ENCODE measurements around the gene SFT2D3.

Gene SFT2D3, protein sequence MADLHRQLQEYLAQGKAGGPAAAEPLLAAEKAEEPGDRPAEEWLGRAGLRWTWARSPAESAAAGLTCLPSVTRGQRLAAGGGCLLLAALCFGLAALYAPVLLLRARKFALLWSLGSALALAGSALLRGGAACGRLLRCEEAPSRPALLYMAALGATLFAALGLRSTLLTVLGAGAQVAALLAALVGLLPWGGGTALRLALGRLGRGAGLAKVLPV

DNA sequence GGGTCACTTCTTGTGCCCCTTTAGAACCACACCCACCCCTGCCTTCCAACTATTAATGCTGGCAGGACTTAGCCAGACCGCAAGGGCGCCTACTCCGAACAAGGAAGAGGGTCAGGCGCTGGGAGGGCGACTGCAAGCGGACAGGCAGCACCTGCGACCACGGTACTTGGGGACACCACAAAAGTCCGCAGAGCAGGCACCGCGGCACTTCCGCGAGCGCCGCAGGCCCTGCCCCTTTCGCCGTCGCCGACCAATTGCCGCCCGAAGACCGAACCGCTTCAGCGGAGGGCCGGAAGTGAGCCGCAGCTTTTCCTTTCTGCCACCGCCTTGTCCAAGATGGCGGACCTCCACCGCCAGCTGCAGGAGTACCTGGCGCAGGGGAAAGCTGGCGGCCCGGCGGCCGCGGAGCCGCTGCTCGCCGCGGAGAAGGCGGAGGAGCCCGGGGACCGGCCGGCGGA is at the start of gene SFT2D3:
SFT2D3 (plus strand) TSS at position 305 of the 458 bp plus-strand sequence; CDS start at position 337, 32 bp downstream.
- TF ChIP-seq GATA1 (IDR thresholded peaks at IDR 0.05; ENCODE audit: low read depth, low read length) (no peak), POLR2A (IDR thresholded peaks at IDR 0.05; ENCODE audit: low read length) (peak; percentile 99)
- DNase-seq = peak; percentile 95 to 96

DNA sequence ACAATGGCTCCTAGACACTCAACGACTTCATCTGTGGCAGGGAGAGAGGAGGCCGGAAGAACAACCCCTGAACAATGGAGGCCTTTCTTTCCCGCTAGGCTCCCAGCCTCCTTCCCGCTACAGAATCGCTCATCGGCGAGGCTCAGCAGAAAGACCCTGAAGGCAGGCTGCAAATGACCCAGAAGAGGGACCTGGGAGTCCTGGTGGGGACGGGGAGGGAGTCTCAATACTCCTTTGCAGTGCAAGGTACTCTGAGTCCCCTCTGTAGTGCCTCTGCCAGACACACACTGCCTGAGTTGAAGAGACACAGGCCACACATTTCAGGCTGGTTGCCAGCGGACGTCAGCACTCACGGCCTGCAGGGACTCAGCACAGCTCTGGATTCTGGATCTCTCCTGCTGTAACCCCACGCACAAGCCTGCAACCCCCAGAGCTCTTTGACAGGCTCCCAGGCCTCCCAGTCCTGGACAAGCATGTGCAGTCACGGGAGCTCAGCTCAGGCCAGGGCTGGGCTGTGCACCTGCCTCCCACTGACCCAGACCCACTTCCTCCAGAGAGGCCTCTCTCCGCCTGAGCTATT is 49.2 kb upstream of the SFT2D3 start:
- TF ChIP-seq GATA1 (IDR thresholded peaks at IDR 0.05; ENCODE audit: low read depth, low read length) = no peak
- no peak for TF ChIP-seq POLR2A (IDR thresholded peaks at IDR 0.05; ENCODE audit: low read length)
- no peak for DNase-seq

DNA sequence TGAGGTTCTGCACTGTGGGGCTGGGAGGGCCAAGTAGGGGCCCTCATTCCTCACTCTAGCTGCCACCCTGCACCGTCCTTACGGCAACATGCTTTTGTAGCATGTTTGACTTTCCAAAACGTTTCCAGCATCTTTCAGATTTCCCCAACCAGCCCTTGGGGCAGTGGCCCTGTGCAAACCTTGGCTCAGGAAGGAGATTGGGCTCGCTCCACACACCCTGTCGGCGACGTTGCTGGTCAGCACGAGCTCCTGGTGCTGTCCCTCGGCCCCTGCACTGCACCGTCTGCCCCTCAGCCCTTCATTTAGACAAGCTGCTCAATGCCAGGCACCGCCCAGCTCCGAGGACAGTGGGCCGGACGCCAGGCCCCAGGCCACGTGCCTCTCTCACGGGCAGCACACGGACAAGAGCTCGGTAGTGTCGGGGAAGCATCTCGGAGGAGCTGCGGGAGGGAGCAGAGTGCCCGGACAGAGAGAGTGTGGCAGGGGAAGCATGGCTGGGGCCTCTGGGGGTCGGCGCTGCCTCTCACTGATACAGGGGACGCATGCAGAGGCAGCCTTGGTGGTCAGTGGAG is 48.4 kb upstream of the SFT2D3 start:
- TF ChIP-seq GATA1 (IDR thresholded peaks at IDR 0.05; ENCODE audit: low read depth, low read length) (no peak), POLR2A (IDR thresholded peaks at IDR 0.05; ENCODE audit: low read length) (no peak)
- no peak for DNase-seq

DNA sequence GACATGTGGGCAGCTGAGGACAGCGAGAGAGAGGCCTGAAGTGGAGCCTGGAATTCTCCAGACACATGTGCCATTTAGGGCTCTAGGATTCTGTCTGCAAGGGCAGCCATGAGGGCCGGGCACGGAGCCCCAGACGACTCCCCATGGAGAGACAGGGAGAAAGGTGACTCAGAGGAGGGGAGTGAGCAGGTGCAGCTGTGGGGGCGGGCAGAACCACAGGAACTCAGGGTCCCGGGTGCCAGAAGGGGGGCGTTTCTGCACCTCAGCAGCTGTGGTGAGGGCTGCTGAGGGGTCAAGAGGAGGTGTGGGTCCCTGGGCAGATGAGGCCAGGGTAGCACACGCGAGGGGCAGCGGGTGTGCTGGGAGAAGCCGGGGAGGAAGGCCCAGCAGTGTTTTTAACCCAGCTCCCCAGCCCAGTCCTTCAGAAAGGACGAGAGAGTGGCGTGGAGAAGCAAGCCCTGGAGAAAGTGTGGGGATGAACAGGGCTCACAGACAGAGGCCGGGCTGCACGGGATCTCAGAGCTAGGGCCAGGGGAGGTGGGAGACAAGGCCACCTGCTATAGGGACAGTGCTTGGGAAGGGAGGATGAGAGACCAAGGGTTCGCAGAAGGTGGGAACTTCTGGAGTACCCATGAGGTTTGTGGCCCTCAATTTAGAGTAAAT is 47.7 kb upstream of the SFT2D3 start:
- TF ChIP-seq POLR2A (IDR thresholded peaks at IDR 0.05; ENCODE audit: low read length) (no peak), GATA1 (IDR thresholded peaks at IDR 0.05; ENCODE audit: low read depth, low read length) (no peak)
- DNase-seq = no peak

DNA sequence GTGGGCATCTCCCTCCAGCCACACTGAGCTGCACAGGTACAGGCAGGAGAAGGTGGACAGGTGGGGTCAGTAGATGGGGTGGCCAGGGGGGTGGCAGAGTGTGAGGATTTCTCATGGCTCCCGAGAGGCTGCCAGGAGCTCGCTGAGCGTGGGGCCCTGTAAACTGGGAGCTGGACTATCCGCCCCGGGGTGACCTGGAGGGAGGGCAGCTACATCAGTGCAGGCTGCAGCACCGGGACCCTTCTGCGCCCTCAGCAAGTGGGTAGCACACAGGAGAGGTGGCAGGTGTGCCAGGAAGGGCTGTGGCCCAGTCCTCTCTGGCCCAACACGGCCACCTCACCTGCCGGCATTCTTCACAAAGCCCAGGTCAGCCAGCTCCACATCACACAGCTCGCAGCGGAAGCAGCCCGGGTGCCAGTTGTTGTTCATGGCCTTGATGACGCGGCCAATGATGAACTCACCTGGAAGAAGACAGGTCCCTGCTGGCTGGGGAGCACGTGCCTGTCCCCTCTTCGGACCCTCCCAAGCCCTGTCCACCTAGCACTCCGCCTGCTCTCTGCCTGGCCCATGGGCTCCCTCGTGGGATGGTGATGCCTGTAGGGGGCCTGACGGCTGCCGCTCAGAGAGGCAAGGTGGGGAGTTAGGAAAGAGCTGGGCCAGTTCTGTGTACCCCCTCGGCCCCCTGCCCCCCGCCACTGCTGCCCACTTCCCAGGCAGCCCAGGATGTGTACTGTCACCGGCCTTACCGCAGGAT is 47.0 kb upstream of the SFT2D3 start:
- DNase-seq = no peak
- TF ChIP-seq GATA1 (IDR thresholded peaks at IDR 0.05; ENCODE audit: low read depth, low read length) (no peak), POLR2A (IDR thresholded peaks at IDR 0.05; ENCODE audit: low read length) (no peak)

DNA sequence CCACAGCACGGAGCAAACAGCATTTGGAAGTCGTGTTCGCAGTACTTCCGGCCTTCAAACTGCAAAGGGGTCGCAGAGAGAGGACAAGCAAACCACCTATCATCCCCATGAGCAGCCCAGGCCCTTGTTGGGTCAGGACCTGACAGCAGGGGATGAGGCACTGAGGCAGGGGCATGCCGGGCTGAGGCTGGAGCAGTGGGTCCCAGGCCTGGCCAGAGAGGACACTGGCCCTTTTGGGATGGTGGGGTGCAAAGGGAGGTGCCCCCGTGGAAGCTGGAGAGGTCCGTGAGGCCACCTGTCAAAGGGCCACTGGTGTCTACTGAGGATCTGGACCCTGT is 46.5 kb upstream of the SFT2D3 start:
- no peak for DNase-seq
- no peak for TF ChIP-seq GATA1 (IDR thresholded peaks at IDR 0.05; ENCODE audit: low read depth, low read length)
- TF ChIP-seq POLR2A (IDR thresholded peaks at IDR 0.05; ENCODE audit: low read length) = no peak

DNA sequence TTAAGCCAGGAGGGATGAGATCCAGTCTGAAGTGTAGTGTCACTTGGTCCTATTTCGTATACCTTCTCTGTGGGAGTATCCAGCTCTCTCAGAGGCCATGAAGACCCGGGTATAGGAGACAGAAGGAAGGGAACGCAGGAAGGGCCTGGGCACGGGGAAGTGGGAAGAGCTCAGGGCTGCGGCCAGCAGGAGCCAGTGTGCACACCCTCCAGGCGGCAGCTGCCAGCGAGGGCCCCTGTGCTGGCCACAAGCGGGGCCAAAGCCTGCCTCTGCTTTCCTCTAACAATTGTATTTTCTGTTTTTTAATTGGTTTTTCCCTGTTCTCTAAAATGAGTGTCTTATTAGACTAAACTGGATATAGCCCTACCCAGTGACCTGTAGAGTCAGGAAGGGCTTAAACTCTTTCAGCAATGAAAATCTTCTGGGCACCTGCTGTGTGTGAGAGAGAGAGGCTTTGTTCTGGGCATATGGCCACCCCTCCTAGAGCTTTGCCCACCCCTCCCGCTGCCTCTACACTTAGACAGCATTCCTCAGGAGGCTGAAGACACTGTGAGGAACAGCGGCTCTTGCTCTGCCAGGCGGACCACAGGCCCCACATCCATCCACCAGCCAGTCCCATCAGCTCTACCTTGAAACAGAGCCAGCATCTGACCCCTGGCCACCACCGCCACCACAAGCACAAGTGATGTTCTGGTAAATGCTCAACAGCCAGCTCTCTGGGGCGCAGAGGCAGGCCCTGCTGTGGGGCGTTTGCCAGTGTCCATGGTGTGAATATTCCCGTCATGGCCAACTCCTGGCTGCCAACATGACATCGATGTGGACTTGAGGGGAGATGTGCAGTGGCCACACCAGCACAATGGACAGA is 45.9 kb upstream of the SFT2D3 start:
- no peak for DNase-seq
- TF ChIP-seq GATA1 (IDR thresholded peaks at IDR 0.05; ENCODE audit: low read depth, low read length) = no peak
- TF ChIP-seq POLR2A (IDR thresholded peaks at IDR 0.05; ENCODE audit: low read length) = no peak

DNA sequence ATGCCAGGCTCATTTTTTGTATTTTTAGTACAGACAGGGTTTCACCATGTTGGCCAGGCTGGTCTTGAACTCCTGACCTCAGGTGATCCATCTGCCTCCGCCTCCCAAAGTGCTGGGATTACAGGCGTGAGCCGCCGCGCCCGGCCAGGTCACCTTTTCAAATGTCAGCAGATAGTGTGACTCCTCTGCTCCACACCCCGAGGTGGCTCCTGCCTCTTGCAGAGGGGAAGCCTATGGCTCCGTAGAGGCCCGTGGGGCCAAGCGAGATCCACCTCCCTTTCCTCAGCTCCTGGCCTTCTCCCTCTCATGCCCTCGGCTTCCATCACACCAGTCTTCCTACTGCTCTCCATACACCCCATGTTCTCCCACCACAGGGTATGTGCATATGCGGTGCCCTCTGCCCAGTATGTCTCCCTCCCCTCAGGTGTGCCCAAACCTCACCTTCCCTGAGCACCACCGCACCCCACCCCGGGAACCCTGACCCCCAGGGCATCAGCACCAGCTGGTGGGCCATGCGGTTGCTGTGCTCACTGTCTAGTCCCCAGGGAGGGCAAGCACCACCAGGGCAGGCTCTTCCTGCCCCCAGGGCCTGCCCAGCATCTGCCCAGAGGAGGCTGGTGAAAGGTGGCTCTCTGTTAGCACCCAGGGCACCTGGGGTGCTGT is 44.6 kb upstream of the SFT2D3 start:
- no peak for DNase-seq
- TF ChIP-seq GATA1 (IDR thresholded peaks at IDR 0.05; ENCODE audit: low read depth, low read length) (no peak), POLR2A (IDR thresholded peaks at IDR 0.05; ENCODE audit: low read length) (no peak)

DNA sequence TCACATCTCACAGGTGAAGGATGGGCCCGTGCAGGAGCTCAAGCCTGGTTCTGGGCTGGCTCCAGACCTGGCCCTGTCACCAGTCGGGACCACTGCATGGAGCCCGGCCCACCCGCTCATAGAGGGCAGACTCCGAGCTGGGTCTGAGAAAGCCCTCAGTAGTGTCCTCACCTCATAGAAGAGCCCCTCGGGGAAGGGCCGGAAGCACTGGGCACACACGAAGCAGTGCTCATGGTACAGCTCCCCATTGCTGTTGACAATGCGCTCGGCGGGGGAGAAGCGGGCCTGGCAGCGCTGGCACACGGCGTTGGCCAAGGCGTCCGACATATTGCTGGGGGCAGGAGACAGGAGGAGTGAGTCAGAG is 44.1 kb upstream of the SFT2D3 start:
- no peak for DNase-seq
- TF ChIP-seq GATA1 (IDR thresholded peaks at IDR 0.05; ENCODE audit: low read depth, low read length) = no peak
- no peak for TF ChIP-seq POLR2A (IDR thresholded peaks at IDR 0.05; ENCODE audit: low read length)

DNA sequence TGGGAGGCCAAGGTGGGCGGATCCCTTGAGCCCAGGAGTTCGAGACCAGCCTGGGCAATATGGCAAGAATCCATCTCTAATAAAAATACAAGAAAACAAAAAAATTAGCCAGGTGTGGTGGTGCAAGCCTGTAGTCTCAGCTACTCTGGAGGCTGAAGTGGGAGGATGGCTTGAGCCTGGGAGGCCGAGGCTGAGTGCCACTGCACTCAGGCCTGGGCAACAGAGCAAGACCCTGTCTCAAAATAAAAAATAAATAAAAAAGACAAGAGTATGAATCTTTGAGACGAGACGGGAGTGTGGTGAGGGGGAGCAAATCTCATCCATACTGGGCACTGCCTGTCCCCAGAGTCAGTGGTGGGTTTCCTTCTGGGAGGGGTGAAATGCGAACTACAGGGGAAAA is 43.2 kb upstream of the SFT2D3 start:
- DNase-seq = no peak
- TF ChIP-seq POLR2A (IDR thresholded peaks at IDR 0.05; ENCODE audit: low read length) (no peak), GATA1 (IDR thresholded peaks at IDR 0.05; ENCODE audit: low read depth, low read length) (no peak)

DNA sequence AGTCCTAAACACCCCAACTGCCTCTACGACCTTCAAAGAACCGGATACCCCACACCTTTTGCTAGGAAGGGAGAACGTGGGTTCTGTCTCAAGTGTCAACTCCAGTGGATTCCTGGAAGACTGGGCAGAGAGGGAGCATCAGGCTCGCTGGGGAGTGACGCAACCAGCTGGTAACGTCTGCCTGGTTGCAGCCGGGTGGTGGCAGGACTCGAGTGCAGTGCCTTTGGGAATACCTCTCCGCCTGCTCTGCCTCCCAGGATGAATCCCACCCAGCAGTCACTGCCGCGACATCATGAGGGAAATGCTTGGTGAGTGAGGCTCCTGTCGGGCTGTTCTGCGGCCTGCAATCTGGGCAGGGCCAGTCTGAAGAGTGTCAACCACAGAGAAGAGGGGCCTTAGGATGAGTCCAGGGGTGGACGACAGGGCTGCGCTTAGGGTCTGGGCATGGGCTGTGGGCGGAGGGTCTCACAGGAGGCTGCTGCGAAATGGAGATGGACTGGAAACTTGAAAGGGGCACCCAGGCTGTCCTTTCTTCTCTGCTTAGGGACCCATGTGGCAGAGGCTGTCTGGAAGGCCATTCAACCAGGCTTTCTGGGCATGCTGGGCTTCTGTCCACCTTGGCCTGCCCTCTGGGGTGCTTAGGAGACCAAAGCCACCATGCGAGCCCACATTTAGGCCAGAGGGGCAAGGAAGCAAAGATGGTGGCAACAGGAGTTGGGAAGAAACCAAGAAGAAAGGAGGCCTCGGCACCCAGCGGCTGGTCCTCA is 42.5 kb upstream of the SFT2D3 start:
- TF ChIP-seq GATA1 (IDR thresholded peaks at IDR 0.05; ENCODE audit: low read depth, low read length) (no peak), POLR2A (IDR thresholded peaks at IDR 0.05; ENCODE audit: low read length) (no peak)
- no peak for DNase-seq

All from erythroblast (primary cell).